HG03025 (cell line): ENCODE measurements around the gene TTC13.
"Not testable (repeated sequence)": the region's sequence is repeated elsewhere in the genome, so short reads cannot be mapped to it uniquely, and the experiment has no call there.

ENCODE experiments used
- ATAC-seq: cut with Tn5 transposase; IDR thresholded peaks from one replicate; pipeline ENCODE4 v1.9.1; 2021; ENCODE audit warnings: mild to moderate bottlenecking, moderate library complexity; ENCODE audit not compliant: unreplicated experiment, low FRiP score

TTC13 gene

GRCh38 chr1:230978491-230979388 is at the start of gene TTC13, which contains the start of gene ARV1:
Gene TTC13, minus strand, starts transcription at chr1:230978861. Its CDS starts 31 bp downstream, at chr1:230978830.
Gene ARV1, plus strand, starts transcription at chr1:230979094. Its CDS starts 12 bp downstream, at chr1:230979106.
- ATAC-seq: peak; percentile 94

GRCh38 chr1:231027971-231028370 is 49.3 kb upstream of the TTC13 start:
- ATAC-seq: no peak

GRCh38 chr1:231027136-231027925 is 48.7 kb upstream of the TTC13 start:
- ATAC-seq: no peak

- no peak for ATAC-seq
These were observed 47.9 kb upstream of the TTC13 start for GRCh38 chr1:231026576-231026975.

- ATAC-seq: no peak
These were observed 44.5 kb upstream of the TTC13 start for GRCh38 chr1:231023150-231023549.

GRCh38 chr1:231022543-231022942 is 43.9 kb upstream of the TTC13 start:
- ATAC-seq: not testable (repeated sequence)

- no peak for ATAC-seq
These were observed 42.9 kb upstream of the TTC13 start for GRCh38 chr1:231021540-231022031.

- no peak for ATAC-seq
These were observed 42.2 kb upstream of the TTC13 start for GRCh38 chr1:231020816-231021215.

- no peak for ATAC-seq
These were observed 41.5 kb upstream of the TTC13 start for GRCh38 chr1:231020139-231020601.

GRCh38 chr1:231019711-231020110 is 41.0 kb upstream of the TTC13 start:
- no peak for ATAC-seq

GRCh38 chr1:231016966-231017365 is 38.3 kb upstream of the TTC13 start:
- ATAC-seq: no peak

- ATAC-seq: no peak
These were observed 37.6 kb upstream of the TTC13 start for GRCh38 chr1:231016234-231016633.

- ATAC-seq: no peak
These were observed 34.8 kb upstream of the TTC13 start for GRCh38 chr1:231013391-231014015.

- no peak for ATAC-seq
These were observed 33.3 kb upstream of the TTC13 start for GRCh38 chr1:231011963-231012362.

- ATAC-seq: no peak
These were observed 32.7 kb upstream of the TTC13 start for GRCh38 chr1:231011360-231011759.

- not testable (repeated sequence) for ATAC-seq
These were observed 28.9 kb upstream of the TTC13 start for GRCh38 chr1:231007535-231007934.

GRCh38 chr1:231001892-231002291 is 23.2 kb upstream of the TTC13 start:
- no peak for ATAC-seq

- ATAC-seq: no peak
These were observed 22.0 kb upstream of the TTC13 start for GRCh38 chr1:231000639-231001038.

GRCh38 chr1:231000201-231000600 is 21.5 kb upstream of the TTC13 start:
- ATAC-seq: no peak

GRCh38 chr1:230994860-230995259 is 16.2 kb upstream of the TTC13 start:
- ATAC-seq: no peak
